Measurements from ENCODE around the gene BRICD5. TPM values are rescaled to one million over a fixed set of nuclear protein-coding genes. Genes with fewer than 3 reads are reported as not detected.

Gene BRICD5
- total RNA-seq, 2 donors from 2014 or later = 12.8 to 14.4 TPM

GRCh38 chr16:2196162-2196980, 14.3 kb downstream of the BRICD5 start, which contains the start of gene CASKIN1:
Gene CASKIN1, minus strand, starts transcription at chr16:2196605. Its CDS starts 173 bp downstream, at chr16:2196432.
- H3K4me3 Mint-ChIP-seq = peak within 1 kb of the TSS; percentile 71 to 80
- no peaks in the 10 kb centered on the region for H3K9me3 Mint-ChIP-seq
- peaks cover 26% of the 10 kb centered on the region for H3K27me3 Mint-ChIP-seq (ENCODE audit: low read depth)
- peaks cover 6% of the 10 kb centered on the region for H3K4me1 Mint-ChIP-seq (ENCODE audit: low read depth)
- ATAC-seq (replicated peaks in 1 of 2) (peak; percentile 58 to 61), DNase-seq (peak; percentile 28 to 36)
- H3K36me3 Mint-ChIP-seq (ENCODE audit: insufficient read depth in 2 of 2) = no peaks in the 10 kb centered on the region
- H3K27ac Mint-ChIP-seq = no peak within 1 kb of the TSS

GRCh38 chr16:2195322-2196161, 15.1 kb downstream of the BRICD5 start:
- Mint-ChIP-seq H3K4me3 (peak overlapping the region; percentile 23 to 69), H3K36me3 (ENCODE audit: insufficient read depth in 2 of 2) (no peaks in the 10 kb centered on the region), H3K9me3 (no peaks in the 10 kb centered on the region), H3K4me1 (ENCODE audit: low read depth) (peaks cover 6% of the 10 kb centered on the region), H3K27ac (no peak overlapping the region), H3K27me3 (ENCODE audit: low read depth) (peaks cover 26% of the 10 kb centered on the region)
- DNase-seq = no peak
- ATAC-seq (replicated peaks in 1 of 2) = peak; percentile 20 to 24

GRCh38 chr16:2194852-2195321, 15.8 kb downstream of the BRICD5 start:
- Mint-ChIP-seq H3K9me3 (no peaks in the 10 kb centered on the region), H3K4me3 (peak overlapping the region; percentile 23 to 69), H3K36me3 (ENCODE audit: insufficient read depth in 2 of 2) (no peaks in the 10 kb centered on the region), H3K27ac (no peak overlapping the region), H3K27me3 (ENCODE audit: low read depth) (peaks cover 26% of the 10 kb centered on the region), H3K4me1 (ENCODE audit: low read depth) (peaks cover 6% of the 10 kb centered on the region)
- DNase-seq (peak; percentile 56 to 65), ATAC-seq (replicated peaks in 1 of 2) (peak; percentile 72 to 74)

GRCh38 chr16:2194166-2194834, 16.4 kb downstream of the BRICD5 start:
- H3K9me3 Mint-ChIP-seq = no peaks in the 10 kb centered on the region
- DNase-seq = no peak
- H3K36me3 Mint-ChIP-seq (ENCODE audit: insufficient read depth in 2 of 2) = no peaks in the 10 kb centered on the region
- H3K4me1 Mint-ChIP-seq (ENCODE audit: low read depth) = peaks cover 6% of the 10 kb centered on the region
- peak; percentile 2 to 3 for ATAC-seq (replicated peaks in 1 of 2)
- no peak overlapping the region for H3K4me3 Mint-ChIP-seq
- H3K27me3 Mint-ChIP-seq (ENCODE audit: low read depth) = peaks cover 26% of the 10 kb centered on the region
- H3K27ac Mint-ChIP-seq = no peak overlapping the region

- ATAC-seq (replicated peaks in 1 of 2) (no peak), DNase-seq (no peak)
- H3K36me3 Mint-ChIP-seq (ENCODE audit: insufficient read depth in 2 of 2) = no peaks in the 10 kb centered on the region
- H3K9me3 Mint-ChIP-seq = no peaks in the 10 kb centered on the region
- H3K4me1 Mint-ChIP-seq (ENCODE audit: low read depth) = peaks cover 6% of the 10 kb centered on the region
- no peak overlapping the region for H3K27ac Mint-ChIP-seq
- H3K27me3 Mint-ChIP-seq (ENCODE audit: low read depth) = peaks cover 10% of the 10 kb centered on the region
- H3K4me3 Mint-ChIP-seq = no peak overlapping the region
Observed at GRCh38 chr16:2191446-2191706, 19.3 kb downstream of the BRICD5 start.

- no peak overlapping the region for H3K27ac Mint-ChIP-seq
- H3K4me1 Mint-ChIP-seq (ENCODE audit: low read depth) = peaks cover 6% of the 10 kb centered on the region
- ATAC-seq (replicated peaks in 1 of 2) = no peak
- peaks cover 10% of the 10 kb centered on the region for H3K27me3 Mint-ChIP-seq (ENCODE audit: low read depth)
- no peaks in the 10 kb centered on the region for H3K36me3 Mint-ChIP-seq (ENCODE audit: insufficient read depth in 2 of 2)
- no peak overlapping the region for H3K4me3 Mint-ChIP-seq
- no peak for DNase-seq
- no peaks in the 10 kb centered on the region for H3K9me3 Mint-ChIP-seq
Observed at GRCh38 chr16:2190659-2191445, 19.8 kb downstream of the BRICD5 start.

GRCh38 chr16:2190002-2190658, 20.5 kb downstream of the BRICD5 start:
- no peak for DNase-seq
- no peak for ATAC-seq (replicated peaks in 1 of 2)
- peaks cover 8% of the 10 kb centered on the region for H3K27me3 Mint-ChIP-seq (ENCODE audit: low read depth)

GRCh38 chr16:2189252-2189893, 21.3 kb downstream of the BRICD5 start:
- Mint-ChIP-seq H3K9me3 (no peaks in the 10 kb centered on the region), H3K27me3 (ENCODE audit: low read depth) (no peaks in the 10 kb centered on the region), H3K36me3 (ENCODE audit: insufficient read depth in 2 of 2) (no peaks in the 10 kb centered on the region), H3K4me1 (ENCODE audit: low read depth) (no peaks in the 10 kb centered on the region), H3K27ac (no peak overlapping the region), H3K4me3 (no peak overlapping the region)
- DNase-seq = no peak
- ATAC-seq (replicated peaks in 1 of 2) = no peak

More at GRCh38 chr16:2190002-2190658, 20.5 kb downstream of the BRICD5 start:
- no peaks in the 10 kb centered on the region for H3K36me3 Mint-ChIP-seq (ENCODE audit: insufficient read depth in 2 of 2)
- H3K4me1 Mint-ChIP-seq (ENCODE audit: low read depth) = peaks cover 5% of the 10 kb centered on the region
- no peak overlapping the region for H3K4me3 Mint-ChIP-seq
- H3K9me3 Mint-ChIP-seq = no peaks in the 10 kb centered on the region
- H3K27ac Mint-ChIP-seq = no peak overlapping the region

- Mint-ChIP-seq H3K27me3 (ENCODE audit: low read depth) (no peaks in the 10 kb centered on the region), H3K9me3 (no peaks in the 10 kb centered on the region), H3K4me3 (no peak overlapping the region), H3K36me3 (ENCODE audit: insufficient read depth in 2 of 2) (no peaks in the 10 kb centered on the region), H3K4me1 (ENCODE audit: low read depth) (no peaks in the 10 kb centered on the region), H3K27ac (no peak overlapping the region)
- DNase-seq = no peak
- ATAC-seq (replicated peaks in 1 of 2) = no peak
Observed at GRCh38 chr16:2188395-2188794, 22.3 kb downstream of the BRICD5 start.

GRCh38 chr16:2187212-2187611, 23.5 kb downstream of the BRICD5 start:
- Mint-ChIP-seq H3K4me1 (ENCODE audit: low read depth) (no peaks in the 10 kb centered on the region), H3K4me3 (no peak overlapping the region), H3K9me3 (no peaks in the 10 kb centered on the region), H3K27me3 (ENCODE audit: low read depth) (no peaks in the 10 kb centered on the region), H3K36me3 (ENCODE audit: insufficient read depth in 2 of 2) (no peaks in the 10 kb centered on the region), H3K27ac (no peak overlapping the region)
- DNase-seq (no peak), ATAC-seq (replicated peaks in 1 of 2) (no peak)

GRCh38 chr16:2186505-2186904, 24.2 kb downstream of the BRICD5 start:
- Mint-ChIP-seq H3K36me3 (ENCODE audit: insufficient read depth in 2 of 2) (no peaks in the 10 kb centered on the region), H3K27me3 (ENCODE audit: low read depth) (no peaks in the 10 kb centered on the region), H3K4me1 (ENCODE audit: low read depth) (no peaks in the 10 kb centered on the region), H3K4me3 (no peak overlapping the region), H3K27ac (no peak overlapping the region), H3K9me3 (no peaks in the 10 kb centered on the region)
- ATAC-seq (replicated peaks in 1 of 2) (no peak), DNase-seq (no peak)

- Mint-ChIP-seq H3K4me3 (no peak overlapping the region), H3K36me3 (ENCODE audit: insufficient read depth in 2 of 2) (no peaks in the 10 kb centered on the region), H3K9me3 (no peaks in the 10 kb centered on the region), H3K27me3 (ENCODE audit: low read depth) (no peaks in the 10 kb centered on the region), H3K27ac (no peak overlapping the region), H3K4me1 (ENCODE audit: low read depth) (no peaks in the 10 kb centered on the region)
- DNase-seq (no peak), ATAC-seq (replicated peaks in 1 of 2) (no peak)
Observed at GRCh38 chr16:2186064-2186463, 24.6 kb downstream of the BRICD5 start.

Data from activated T-cell treated with anti-CD3 and anti-CD28 coated beads, Interleukin-2, amount 50 U/mL, for 72 hours (primary cell).